Measurements from ENCODE around the gene TBKBP1.

The TBKBP1 gene

DNA sequence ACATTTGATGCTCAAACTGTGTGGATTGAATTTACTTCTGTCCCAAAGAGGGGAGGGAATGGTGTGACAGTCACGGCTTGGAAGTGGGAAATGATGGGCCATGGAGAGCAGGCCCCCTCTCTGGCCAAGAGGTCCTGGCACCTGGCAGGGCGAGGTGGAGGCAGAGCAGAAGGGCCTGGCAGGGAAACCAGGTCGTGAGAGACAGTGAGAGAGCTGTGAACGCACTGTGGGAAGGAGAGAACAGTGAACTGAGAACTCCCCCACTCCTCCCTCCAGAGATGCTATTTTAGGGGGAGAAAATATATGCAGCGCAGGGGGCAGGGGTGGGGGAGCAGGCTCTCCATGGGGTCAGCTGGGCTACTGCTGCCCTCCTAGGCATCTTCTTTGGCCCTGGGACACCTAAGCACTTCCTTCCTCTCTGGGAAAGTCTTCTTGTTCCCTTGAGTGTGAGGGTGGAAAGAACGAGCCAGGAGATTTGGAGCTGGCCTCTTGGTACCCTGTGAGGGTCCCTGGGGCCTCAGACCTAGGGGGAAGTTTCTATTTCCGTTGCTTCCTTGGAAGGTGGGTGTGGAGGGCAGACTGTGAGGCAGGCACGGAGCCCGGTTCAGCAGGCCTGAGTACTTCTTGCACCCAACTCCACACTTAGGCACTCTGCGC lies 21.8 kb downstream of the TBKBP1 start:
- no peak for DNase-seq

DNA sequence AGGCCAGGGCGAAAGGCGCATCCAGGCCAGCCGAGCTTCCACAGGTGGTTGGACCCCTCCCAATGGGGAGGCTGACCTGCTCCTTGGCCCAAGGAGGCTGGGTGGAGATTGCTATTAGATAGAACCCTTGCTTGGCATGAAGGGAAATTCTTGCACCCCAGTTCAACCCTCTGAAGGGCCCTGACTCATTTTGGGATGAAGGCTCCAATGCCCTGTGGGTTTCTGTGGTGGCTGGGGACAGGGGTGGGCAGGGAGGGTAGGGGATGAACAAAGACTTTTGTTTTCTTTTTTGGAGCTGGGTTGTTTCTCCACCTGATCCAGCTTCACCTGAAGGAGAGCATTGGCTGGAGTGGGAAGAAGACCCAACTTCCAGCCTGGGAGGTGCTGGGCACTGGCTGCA lies 22.4 kb downstream of the TBKBP1 start:
- DNase-seq = no peak

DNA sequence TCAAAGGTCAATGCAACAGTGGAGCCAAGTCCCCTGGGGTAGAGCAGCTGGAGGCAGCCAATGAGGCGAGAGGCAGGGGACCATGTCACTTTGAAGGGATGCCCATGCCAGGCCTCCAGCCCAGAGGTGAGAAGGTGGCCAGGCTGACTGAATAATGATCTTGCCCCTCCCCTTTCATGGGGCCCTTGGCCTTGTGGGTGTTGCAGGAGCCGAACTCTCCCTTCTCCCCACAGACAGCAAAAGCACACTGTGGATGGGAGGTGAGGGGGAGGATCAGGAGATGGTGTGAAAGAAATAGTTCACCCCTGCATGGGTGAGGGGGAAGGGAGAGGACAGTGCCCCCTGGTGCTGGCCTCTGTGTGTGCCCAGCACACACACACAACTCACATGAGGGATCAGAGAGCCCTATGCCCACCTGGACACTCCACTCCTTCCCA lies 23.3 kb downstream of the TBKBP1 start:
- DNase-seq = peak; percentile 34

DNA sequence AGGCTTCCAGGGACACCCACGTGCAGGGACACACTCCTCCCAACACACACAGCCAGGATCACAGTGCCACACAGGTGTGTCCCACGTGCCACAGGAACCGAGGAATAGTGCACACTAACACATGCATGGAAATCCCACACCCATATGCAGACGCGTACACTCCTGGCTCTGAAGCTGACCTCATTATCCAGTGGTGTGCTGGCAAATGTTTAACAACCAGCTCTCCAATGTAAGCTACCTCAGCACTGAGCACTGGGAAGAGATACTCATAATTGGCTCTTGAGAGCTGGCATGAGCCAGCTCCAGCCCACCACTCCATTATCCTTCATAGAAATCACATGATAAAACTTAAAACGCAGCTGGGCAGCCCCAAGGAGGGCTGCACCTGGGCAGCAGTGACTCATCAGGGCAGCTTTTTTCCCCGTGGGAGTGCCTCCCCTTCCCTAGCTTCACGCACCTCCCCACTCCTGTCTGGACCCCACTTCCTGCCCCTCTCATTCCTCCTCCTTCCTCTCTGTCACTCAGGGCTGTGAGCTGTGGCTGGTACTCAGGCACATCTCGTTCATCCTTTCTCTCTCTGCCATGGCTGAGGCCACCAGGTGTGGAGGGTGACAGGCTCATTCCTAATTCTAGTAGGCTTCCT lies 24.1 kb downstream of the TBKBP1 start:
- DNase-seq = no peak

DNA sequence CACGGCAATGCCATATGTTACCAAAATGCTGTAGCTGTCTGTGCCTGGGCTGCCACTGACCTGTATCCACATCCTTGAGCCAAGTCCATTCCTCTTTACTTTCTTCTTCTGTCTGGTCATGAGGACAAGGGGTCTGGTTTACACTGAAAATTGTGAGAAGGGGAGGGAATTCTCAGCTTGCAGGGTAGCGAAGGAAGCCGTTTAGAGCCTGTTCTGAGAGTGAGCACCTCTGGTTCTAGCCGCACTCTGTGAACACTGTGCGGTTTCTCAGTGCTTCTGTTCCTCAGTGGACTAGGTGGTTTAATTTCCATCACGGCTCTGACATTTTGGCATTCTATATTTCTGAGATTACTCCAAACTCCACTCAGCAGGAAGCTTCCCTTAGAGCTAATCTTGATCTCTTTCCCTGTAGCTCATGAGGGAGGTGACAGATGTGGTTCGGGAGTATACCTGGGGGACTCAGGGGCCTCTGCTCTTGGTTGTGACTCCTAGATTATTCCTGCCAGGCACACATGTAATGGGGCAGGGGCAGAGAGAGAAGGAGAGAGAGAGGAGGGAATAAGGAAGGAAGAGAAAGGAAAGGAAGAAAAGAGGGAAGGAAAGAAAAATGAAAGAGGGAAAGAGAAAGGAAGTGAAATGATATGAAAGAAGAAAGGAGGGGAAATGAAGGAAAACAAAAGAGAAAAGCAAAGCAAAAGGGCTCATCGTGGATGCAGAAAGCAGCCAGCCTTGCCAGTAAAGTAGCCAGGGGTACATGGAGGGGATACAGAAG lies 24.9 kb downstream of the TBKBP1 start:
- no peak for DNase-seq

DNA sequence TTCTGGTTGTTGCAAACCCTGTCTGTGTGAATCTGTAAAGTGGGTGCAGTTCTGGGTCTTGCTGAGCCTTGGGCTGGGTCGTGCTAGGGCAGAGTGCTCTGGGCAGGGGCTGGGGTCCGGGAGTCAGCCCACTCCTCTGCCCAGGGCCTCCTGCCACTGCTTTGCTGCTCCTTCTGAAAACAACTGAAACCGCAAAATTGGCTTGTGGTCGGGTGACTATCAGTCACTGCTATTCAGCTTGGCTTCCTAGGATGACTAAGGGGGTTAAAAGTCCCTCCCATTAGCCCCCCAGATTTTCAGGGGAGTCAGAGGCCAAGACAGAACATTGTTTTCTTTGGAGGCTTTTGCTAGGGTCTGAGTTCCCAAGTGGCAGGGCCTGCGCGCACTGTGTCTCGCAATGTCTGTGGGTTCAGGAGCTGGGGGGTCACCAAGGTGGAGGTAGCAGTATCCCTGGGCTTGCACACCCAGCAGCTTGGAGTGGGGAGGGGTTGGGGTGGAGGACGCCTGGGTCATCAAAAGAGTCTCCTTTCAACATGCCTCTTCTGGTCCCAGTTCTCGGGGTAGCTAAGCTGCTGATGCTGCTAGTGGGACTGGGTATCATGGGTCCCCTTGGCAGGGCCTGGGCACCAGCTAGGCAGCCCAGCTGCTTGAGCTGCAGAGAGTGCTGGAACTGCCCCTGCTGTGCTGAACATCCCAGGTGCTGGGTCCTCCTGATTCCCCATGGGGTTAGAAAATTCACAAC lies 25.6 kb downstream of the TBKBP1 start:
- peak; percentile 73 for DNase-seq

DNA sequence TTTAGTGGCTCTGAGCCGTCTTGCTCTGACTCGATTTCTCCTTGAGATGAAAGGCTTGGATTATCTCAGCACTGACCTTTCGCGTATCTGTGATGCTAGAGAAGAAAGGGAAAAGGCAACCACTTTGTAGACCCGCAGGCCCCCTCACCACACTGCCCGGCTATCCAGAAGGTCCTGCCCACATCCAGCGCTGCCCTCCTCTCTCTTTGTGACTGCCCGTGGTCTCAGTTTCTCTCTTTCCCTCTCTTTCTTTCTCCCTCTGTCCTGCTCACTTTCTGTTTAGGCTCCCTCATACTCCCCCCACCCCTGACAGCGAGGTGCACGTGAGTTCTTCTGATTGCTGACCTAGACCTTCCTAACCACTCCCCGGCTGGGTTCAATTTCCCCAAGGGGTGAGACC lies 26.2 kb downstream of the TBKBP1 start:
- no peak for DNase-seq

DNA sequence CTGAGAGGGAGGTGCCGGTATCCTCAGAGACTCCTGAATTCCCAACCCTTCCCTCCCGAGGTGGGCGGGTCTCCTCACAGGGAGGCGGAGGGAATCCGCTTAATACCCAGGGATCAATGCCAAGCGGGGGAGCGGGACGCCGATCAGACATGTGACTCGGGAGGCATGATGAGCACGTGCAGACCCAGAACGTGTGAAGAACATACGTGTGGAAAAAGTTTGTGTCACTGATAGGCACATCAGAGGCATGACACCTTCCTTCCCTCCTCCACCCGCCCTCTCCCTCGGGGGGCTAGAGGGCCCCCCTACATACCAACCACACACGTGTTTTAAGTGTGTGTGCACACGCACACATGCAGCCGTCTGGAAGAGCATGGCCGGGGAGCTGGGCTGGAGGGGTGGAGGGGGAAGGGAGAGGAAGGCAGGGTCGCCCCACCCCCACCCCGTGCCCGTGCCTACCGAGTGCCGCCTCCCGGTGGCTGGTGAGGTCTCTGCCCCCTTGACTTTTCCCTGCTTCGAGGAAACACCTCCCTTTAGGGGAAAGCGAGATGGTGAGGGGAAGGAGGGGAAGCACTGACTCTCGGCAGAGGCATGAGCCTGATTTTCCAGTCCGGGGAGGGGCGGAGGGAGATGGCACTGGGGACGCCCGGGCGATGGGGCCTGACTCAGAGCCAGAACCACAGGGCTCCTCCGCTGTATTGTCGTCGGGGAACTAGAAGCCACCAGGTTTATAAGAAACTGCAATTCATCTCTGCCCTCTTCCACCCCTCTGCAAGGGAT lies 27.0 kb downstream of the TBKBP1 start:
- peak; percentile 45 for DNase-seq

DNA sequence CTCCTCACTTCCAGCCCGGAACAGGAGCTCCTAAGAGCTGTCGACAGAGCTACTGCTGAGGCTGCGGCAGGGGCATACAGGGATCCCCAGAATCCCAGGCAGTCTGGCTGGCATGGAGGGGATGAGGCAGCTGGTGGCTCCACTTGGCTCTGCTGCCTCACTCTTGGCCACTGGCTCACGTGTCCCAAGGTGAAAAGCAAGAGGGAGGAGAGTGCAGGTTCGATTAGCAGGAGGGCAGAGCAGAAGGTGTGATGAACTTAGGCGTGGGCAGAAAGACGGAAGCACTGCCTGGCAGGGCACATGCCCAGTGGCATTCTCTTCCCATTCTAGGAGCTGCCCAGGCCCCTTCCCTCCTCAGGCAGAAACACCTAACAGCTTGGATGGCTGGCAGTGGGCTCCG lies 27.8 kb downstream of the TBKBP1 start:
- DNase-seq = no peak

DNA sequence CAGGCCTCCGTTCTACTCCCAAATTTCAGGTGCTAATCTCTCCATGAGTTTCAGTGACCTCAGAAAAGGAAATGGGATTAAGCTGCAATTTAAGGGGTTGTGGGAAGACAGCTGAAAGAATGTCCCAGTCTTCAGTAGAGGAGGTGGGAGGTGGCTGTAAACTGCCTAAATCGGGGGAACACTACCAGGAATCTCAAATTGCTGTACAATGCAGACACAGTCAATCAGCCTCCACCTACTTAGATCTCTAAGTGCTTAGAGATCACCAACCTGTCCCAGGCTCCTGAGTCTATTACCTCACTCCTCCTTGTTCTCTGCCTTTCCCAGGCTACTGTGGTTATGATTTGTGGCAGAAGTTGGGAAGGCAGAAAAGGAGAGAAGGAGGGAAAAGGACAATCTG lies 30.7 kb downstream of the TBKBP1 start:
- no peak for DNase-seq

DNA sequence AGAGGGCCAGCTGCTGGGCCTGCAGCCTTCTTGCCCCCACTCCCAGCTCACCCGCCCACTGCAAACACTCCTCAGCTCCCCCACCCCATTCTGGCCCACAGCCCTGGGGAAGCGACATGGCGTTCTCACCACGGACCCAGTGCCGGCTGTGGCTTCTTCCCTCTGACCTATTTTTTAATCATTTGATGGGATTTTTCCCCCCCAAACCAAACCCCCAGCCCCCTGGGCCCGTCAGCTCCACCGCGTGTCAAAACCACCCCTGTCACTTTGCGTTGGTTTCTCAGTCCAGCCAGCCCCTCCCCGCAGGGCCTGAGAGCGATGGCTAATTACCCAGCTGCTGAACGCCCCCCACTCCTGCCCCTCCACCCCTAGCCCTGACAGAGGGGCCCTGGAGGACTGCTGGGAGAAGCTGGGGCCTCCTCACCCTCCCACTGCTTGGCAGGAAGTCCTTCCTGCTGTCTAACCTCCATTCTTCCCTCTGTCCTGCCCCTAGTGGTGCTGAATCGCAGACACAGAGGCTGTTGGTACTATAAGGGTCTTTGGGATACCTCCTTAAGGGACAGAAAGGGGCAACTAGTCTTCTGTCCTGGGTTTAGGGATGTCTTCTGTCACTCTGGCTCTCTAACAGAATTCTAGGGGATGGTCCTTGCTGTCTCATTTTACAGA lies 31.6 kb downstream of the TBKBP1 start:
- no peak for DNase-seq

DNA sequence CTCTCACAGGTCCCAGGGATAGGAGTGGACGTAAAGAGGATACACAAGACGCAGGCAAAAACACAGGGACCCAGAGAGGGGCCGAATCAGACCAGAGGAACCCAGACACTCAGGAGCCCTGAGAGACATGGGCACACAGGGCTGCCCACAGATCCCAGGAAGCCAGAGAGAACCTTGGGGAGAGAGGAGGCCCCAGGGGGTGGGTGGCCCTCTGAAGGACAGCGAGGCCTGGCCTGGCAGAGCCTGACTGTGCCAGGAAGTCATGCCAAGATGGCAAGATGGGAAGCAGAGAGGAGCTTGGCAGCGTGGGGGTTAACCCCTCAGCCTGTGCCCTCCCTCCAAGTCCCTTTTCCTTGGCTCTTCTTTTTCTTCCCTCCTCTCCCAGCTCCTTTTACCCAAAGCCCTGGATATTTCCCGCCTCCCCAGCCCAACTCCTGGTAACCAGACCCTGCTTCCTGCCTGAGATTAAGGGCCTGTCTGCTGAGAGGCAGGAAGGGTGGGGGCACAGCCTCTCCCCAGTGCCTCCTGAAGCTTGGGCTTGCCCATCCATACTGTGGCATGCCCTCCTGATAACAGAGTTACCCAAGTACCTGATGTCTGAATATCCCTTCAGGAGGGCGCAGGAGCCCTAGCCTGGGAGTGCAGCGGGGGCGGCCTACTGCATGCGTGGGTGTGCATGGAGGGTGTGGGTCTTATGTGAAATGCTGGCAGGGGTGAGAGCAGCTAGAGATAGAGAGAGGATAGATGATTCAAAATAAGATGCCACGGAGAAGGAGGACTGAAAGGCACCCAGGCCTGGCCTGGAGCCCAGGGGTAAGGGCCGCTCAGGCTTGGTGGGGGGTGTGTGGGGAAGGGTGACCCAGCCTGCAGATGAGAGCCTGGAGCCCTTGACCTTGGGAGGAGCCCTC lies 33.1 kb downstream of the TBKBP1 start:
- DNase-seq = no peak

DNA sequence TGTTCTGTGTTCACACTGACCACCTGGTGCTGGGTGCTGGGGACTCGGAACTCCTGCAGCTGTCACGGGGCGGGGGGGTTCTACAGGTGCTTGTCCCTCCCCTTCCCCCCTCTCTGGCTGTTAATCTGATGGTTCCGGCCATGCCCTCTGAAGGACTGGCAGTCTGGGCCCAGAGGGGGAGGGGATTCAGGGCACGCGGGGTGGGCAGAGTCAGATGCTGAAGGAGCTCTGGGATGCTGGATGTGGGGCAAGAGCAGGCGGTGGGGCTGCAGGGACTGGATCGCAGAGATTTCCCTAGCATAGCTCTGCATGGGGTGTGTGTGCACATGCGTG lies 33.7 kb downstream of the TBKBP1 start:
- no peak for DNase-seq

DNA sequence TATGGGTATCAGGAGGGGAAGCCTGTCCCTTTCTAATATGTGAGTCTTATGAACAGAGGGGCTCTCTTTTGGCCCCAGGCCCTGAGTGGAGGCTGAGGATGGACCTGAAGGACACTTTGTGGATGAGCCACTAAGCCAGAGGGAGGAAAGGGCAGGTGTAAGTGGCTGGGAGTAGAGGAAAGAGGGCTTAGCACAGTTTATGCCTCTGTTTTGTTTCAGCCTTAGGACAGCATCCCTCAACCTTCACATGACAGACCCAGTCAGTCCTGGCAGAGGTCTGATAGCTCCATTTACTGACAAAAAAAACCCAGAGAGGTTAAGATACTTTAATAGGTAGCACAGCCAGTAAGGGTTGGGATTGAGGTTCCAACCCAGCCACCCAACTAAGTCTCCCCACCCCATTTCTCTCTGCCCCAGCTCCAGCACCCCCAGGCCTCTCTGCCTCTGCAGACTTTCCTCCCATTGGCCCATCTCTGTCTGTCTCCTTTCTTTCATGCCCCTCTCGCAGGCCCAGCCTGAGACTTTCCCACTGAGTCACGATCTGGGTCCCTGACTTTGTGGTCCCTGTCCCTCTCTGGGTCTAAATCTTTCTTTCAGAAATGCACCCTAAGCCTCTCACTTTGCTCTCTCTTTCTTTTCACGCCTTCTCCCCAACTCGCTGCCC lies 34.4 kb downstream of the TBKBP1 start:
- no peak for DNase-seq

DNA sequence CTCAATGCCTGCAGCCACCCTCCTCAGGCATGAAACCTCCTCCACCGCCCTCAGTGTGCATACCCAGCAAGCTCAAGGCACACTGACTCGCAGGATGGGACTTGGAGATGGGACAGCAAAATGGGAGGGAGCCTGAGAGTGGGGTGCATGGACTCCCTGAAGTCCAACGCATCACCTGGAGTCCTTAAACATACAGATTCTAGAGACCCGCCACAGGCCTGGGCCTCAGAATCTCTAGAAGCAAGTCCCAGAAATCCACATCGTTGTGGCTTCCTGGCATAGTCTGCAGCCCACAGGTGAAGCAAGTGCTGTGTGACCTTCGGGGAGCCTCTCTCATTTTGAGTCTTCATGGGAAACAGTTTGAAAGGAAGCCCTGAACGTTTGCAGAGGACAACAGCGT lies 35.5 kb downstream of the TBKBP1 start:
- no peak for DNase-seq

DNA sequence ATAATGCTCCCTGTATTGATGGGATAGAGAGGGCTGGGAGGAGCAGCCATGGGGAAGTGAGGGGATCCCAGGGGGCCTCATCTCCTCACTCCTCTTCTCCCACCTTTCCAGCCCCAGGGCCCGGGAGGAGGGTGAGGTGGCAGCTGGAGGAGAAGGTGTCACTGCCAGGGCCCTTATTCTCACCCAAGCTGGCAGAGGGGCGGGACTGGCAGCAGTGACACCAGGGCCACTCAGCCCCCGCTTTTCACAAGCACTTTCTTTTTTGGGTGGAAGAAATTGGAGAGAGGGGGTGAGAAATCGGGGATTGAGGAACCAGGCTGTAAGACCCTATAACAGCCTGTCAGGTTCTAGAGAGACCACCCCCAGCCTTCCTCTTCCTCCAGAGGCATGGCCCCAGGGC lies 36.7 kb downstream of the TBKBP1 start:
- DNase-seq = no peak

DNA sequence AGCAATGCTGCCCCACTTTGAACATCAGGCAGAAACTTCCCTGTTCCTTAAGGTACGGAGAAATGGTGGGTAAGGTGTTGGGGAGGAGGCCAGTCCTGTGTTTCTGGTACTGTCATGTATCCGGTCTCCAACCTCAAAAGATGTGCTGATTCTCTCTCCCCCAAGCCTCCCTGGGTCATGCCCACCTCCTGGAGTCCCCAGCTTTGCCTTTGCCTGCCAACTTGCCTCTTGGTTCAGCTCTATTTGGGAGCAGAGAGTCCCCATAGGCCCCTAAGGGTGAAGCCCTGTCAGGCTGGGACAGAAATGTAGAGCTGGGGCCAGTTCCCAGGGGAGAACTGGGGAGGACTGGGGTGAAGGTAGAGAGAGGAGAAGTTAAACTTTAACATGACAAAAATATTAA lies 37.4 kb downstream of the TBKBP1 start:
- no peak for DNase-seq

DNA sequence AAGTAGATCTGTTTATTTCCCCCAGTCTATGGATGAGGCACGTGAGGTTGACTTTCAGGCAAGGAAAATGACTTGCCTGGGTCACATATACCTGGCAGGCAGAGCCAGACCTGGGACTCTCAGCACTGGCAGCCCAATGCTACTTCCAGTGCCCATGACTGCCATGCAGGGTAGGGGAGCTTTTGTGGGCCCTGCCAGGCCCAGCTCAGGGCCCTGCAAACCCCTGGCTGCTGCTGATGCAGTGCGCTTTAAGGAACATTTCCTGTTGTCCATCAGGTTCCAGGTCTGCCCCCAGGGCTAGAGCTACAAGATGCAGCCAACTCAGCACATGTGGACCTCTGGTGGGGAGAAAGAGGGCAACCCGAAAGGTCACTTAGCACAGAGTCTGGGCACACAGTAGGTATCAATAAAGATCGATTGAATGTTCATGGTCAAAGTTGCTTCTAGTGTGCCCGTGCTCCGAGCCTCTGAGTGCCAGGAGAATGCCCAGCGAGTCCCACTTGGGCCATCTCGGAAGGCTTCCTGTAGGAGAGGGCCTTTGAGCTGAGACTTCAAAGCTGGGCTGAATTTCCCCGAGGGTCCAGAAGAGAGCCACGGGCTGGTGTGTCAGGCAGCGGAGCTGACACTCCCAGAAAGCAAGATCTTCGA lies 38.6 kb downstream of the TBKBP1 start:
- no peak for DNase-seq

DNA sequence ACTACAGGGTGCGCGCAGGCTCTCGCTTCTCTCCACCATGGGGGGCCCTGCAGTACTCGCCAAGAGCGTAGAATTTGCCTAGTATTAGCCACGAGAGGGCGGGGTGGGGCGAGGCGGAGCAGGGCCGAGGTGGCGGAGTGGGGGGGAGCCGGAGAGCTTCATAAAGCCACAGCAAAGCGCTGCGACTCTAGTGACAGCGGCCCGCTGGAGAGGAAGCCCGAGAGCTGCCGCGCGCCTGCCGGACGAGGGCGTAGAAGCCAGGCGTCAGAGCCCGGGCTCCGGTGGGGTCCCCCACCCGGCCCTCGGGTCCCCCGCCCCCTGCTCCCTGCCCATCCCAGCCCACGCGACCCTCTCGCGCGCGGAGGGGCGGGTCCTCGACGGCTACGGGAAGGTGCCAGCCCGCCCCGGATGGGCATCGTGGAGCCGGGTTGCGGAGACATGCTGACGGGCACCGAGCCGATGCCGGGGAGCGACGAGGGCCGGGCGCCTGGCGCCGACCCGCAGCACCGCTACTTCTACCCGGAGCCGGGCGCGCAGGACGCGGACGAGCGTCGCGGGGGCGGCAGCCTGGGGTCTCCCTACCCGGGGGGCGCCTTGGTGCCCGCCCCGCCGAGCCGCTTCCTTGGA lies 39.2 kb downstream of the TBKBP1 start, which contains the start of gene TBX21:
Gene TBX21, plus strand, starts transcription at position 190 of the 627 bp plus-strand sequence. Its CDS starts 219 bp downstream, at position 409.
- DNase-seq = peak; percentile 93
